Activated CD8-positive, alpha-beta T cell treated with anti-CD3 and anti-CD28 coated beads, Interleukin-2, amount 10 ng/mL, durations not matched to agents 7 days and 5 days (primary cell): Measurements from ENCODE around the gene SIVA1. TPM values are rescaled to one million over a fixed set of nuclear protein-coding genes. Genes with fewer than 3 reads are reported as not detected.

Experiments
- ATAC-seq: fragments of 150-1000 bp; cut with Tn5 transposase; one replicate; pipeline ENCODE4 v1.10.0; 2021; ENCODE audit warnings: moderate library complexity
- CTCF ChIA-PET: fragments of 350-600 bp; sonication (Branson Sonifier 250); formaldehyde crosslinking; loops from one replicate; lab custom pipeline; 2021; ENCODE audit warnings: antibody characterized with exemption; lab: Charles Lee
- POLR2A ChIA-PET: fragments of 350-600 bp; sonication (Branson Sonifier 250); formaldehyde crosslinking; loops from one replicate; lab custom pipeline; 2021; ENCODE audit warnings: antibody characterized with exemption; lab: Charles Lee
- DNase-seq: peaks from one replicate; pipeline ENCODE4 v3.0.0-alpha.2; 2020
- H3K27ac Mint-ChIP-seq: one replicate; pipeline ENCODE4 v1.8.0; 2021; ENCODE audit warnings: mild to moderate bottlenecking, mixed read lengths
- H3K27me3 Mint-ChIP-seq: one replicate; pipeline ENCODE4 v1.8.0; 2021; ENCODE audit warnings: low read depth, mixed read lengths
- H3K36me3 Mint-ChIP-seq: one replicate; pipeline ENCODE4 v1.8.0; 2021; ENCODE audit warnings: low read depth, mixed read lengths
- H3K4me1 Mint-ChIP-seq: one replicate; pipeline ENCODE4 v1.8.0; 2021; ENCODE audit warnings: low read depth, mixed read lengths
- H3K4me3 Mint-ChIP-seq: one replicate; pipeline ENCODE4 v1.8.0; 2021; ENCODE audit warnings: mild to moderate bottlenecking, mixed read lengths
- H3K9me3 Mint-ChIP-seq: one replicate; pipeline ENCODE4 v1.8.0; 2022; ENCODE audit warnings: mixed read lengths; ENCODE audit not compliant: insufficient read depth
- total RNA-seq, 2 experiments: library from RNA; stranded (reverse); gene quantifications; one replicate each; pipeline ENCODE4 v1.2.3, GENCODE V29; 2021

SIVA1 gene
- total RNA-seq, 2 experiments from 2014 or later: 175 to 186 TPM

- ATAC-seq: no peak
- Mint-ChIP-seq H3K27me3 (no peaks in the 10 kb centered on the region), H3K27ac (no peak overlapping the region), H3K36me3 (peaks cover 26% of the 10 kb centered on the region), H3K9me3 (no peaks in the 10 kb centered on the region), H3K4me1 (peaks cover 1% of the 10 kb centered on the region), H3K4me3 (no peak overlapping the region)
- ChIA-PET CTCF (no interaction called here), POLR2A (no interaction called here)
- DNase-seq: no peak
Measured at GRCh38 chr14:104712881-104713734, 39.8 kb upstream of the SIVA1 start.

GRCh38 chr14:104714066-104714465 is 38.9 kb upstream of the SIVA1 start:
- peaks cover 22% of the 10 kb centered on the region for H3K36me3 Mint-ChIP-seq
- ATAC-seq: no peak
- no peaks in the 10 kb centered on the region for H3K27me3 Mint-ChIP-seq
- ChIA-PET POLR2A (no interaction called here), CTCF (no interaction called here)
- no peaks in the 10 kb centered on the region for H3K4me1 Mint-ChIP-seq
- H3K27ac Mint-ChIP-seq: no peak overlapping the region
- H3K9me3 Mint-ChIP-seq: no peaks in the 10 kb centered on the region
- no peak overlapping the region for H3K4me3 Mint-ChIP-seq
- DNase-seq: no peak

- no peak overlapping the region for H3K4me3 Mint-ChIP-seq
- H3K27ac Mint-ChIP-seq: no peak overlapping the region
- peaks cover 21% of the 10 kb centered on the region for H3K36me3 Mint-ChIP-seq
- no peaks in the 10 kb centered on the region for H3K27me3 Mint-ChIP-seq
- H3K4me1 Mint-ChIP-seq: no peaks in the 10 kb centered on the region
- CTCF ChIA-PET: no interaction called here
- POLR2A ChIA-PET: no interaction called here
- no peak for DNase-seq
- no peak for ATAC-seq
- H3K9me3 Mint-ChIP-seq: no peaks in the 10 kb centered on the region
Measured at GRCh38 chr14:104714681-104715080, 38.3 kb upstream of the SIVA1 start.

GRCh38 chr14:104715416-104715815 is 37.5 kb upstream of the SIVA1 start:
- H3K36me3 Mint-ChIP-seq: peaks cover 20% of the 10 kb centered on the region
- no peak overlapping the region for H3K4me3 Mint-ChIP-seq
- ChIA-PET POLR2A (no interaction called here), CTCF (no interaction called here)
- H3K27me3 Mint-ChIP-seq: no peaks in the 10 kb centered on the region
- no peaks in the 10 kb centered on the region for H3K9me3 Mint-ChIP-seq
- H3K27ac Mint-ChIP-seq: no peak overlapping the region
- ATAC-seq: no peak
- DNase-seq: no peak
- no peaks in the 10 kb centered on the region for H3K4me1 Mint-ChIP-seq

- no peaks in the 10 kb centered on the region for H3K27me3 Mint-ChIP-seq
- CTCF ChIA-PET: no interaction called here
Measured at GRCh38 chr14:104715871-104716270, 37.1 kb upstream of the SIVA1 start.

GRCh38 chr14:104717137-104717536 is 35.8 kb upstream of the SIVA1 start:
- Mint-ChIP-seq H3K4me1 (no peaks in the 10 kb centered on the region), H3K27ac (no peak overlapping the region), H3K27me3 (no peaks in the 10 kb centered on the region), H3K36me3 (peaks cover 21% of the 10 kb centered on the region), H3K9me3 (no peaks in the 10 kb centered on the region), H3K4me3 (no peak overlapping the region)
- no peak for ATAC-seq
- CTCF ChIA-PET: no interaction called here
- no peak for DNase-seq
- POLR2A ChIA-PET: no interaction called here

More at GRCh38 chr14:104715871-104716270, 37.1 kb upstream of the SIVA1 start:
- no peak for ATAC-seq
- DNase-seq: no peak
- no peak overlapping the region for H3K27ac Mint-ChIP-seq
- POLR2A ChIA-PET: no interaction called here
- no peak overlapping the region for H3K4me3 Mint-ChIP-seq
- H3K4me1 Mint-ChIP-seq: no peaks in the 10 kb centered on the region
- peaks cover 19% of the 10 kb centered on the region for H3K36me3 Mint-ChIP-seq
- H3K9me3 Mint-ChIP-seq: no peaks in the 10 kb centered on the region

- ChIA-PET CTCF (no interaction called here), POLR2A (no interaction called here)
- Mint-ChIP-seq H3K4me3 (no peak overlapping the region), H3K27me3 (no peaks in the 10 kb centered on the region), H3K27ac (no peak overlapping the region), H3K4me1 (no peaks in the 10 kb centered on the region), H3K36me3 (peaks cover 21% of the 10 kb centered on the region), H3K9me3 (no peaks in the 10 kb centered on the region)
- ATAC-seq: no peak
- no peak for DNase-seq
Measured at GRCh38 chr14:104717646-104718045, 35.3 kb upstream of the SIVA1 start.

- ATAC-seq: no peak
- Mint-ChIP-seq H3K27ac (no peak overlapping the region), H3K9me3 (no peaks in the 10 kb centered on the region), H3K4me1 (no peaks in the 10 kb centered on the region), H3K4me3 (no peak overlapping the region), H3K27me3 (no peaks in the 10 kb centered on the region), H3K36me3 (peaks cover 21% of the 10 kb centered on the region)
- POLR2A ChIA-PET: no interaction called here
- no peak for DNase-seq
- CTCF ChIA-PET: no interaction called here
Measured at GRCh38 chr14:104718147-104718546, 34.8 kb upstream of the SIVA1 start.

GRCh38 chr14:104718871-104719270 is 34.1 kb upstream of the SIVA1 start:
- Mint-ChIP-seq H3K27ac (no peak overlapping the region), H3K36me3 (peaks cover 19% of the 10 kb centered on the region), H3K4me1 (no peaks in the 10 kb centered on the region), H3K27me3 (no peaks in the 10 kb centered on the region), H3K4me3 (no peak overlapping the region), H3K9me3 (no peaks in the 10 kb centered on the region)
- CTCF ChIA-PET: no interaction called here
- POLR2A ChIA-PET: interaction anchor here (0.6 kb wide), 1 partner anchor 119 kb away, joined by 3 read pairs; no protein-coding TSS in a partner anchor
- ATAC-seq: no peak
- DNase-seq: no peak

- Mint-ChIP-seq H3K4me1 (no peaks in the 10 kb centered on the region), H3K4me3 (no peak overlapping the region), H3K36me3 (peaks cover 16% of the 10 kb centered on the region), H3K9me3 (no peaks in the 10 kb centered on the region), H3K27me3 (no peaks in the 10 kb centered on the region), H3K27ac (no peak overlapping the region)
- POLR2A ChIA-PET: interaction anchor here (0.6 kb wide), 1 partner anchor 119 kb away, joined by 3 read pairs; no protein-coding TSS in a partner anchor
- DNase-seq (no peak), ATAC-seq (no peak)
- CTCF ChIA-PET: no interaction called here
Measured at GRCh38 chr14:104719343-104719742, 33.6 kb upstream of the SIVA1 start.

- ATAC-seq (no peak), DNase-seq (no peak)
- ChIA-PET POLR2A (no interaction called here), CTCF (interaction anchor here (0.6 to 1.2 kb wide), 2 partner anchors 11 to 56 kb away, joined by 3 read pairs; no protein-coding TSS in a partner anchor)
- no peaks in the 10 kb centered on the region for H3K27me3 Mint-ChIP-seq
- H3K36me3 Mint-ChIP-seq: peaks cover 9% of the 10 kb centered on the region
- H3K4me1 Mint-ChIP-seq: peaks cover 3% of the 10 kb centered on the region
- no peak overlapping the region for H3K4me3 Mint-ChIP-seq
- H3K9me3 Mint-ChIP-seq: no peaks in the 10 kb centered on the region
- no peak overlapping the region for H3K27ac Mint-ChIP-seq
Measured at GRCh38 chr14:104721505-104722431, 31.2 kb upstream of the SIVA1 start.
